Measurements from ENCODE around the gene NME1.

Gene NME1

DNA sequence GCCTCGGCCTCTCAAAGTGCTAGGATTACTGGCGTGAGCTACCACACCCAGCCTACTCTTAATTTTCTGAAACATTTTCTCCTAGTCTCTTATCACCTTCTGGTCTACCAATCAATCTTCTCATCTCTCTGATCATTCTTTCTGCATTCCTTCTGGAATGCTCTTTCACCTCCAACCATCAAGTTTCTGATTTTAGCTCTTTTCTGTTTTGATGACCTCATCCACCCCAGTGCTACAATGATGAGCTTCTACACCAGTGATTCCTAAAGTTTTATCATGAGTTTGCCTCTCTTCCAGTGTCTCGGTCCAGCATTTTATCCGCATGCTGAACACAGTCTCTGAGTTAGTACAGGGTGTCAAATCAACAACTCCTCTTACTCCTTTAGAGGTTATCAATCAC lies 44.4 kb downstream of the NME1 start:
- Histone ChIP-seq H3K36me3 (peaks cover 66% of the 10 kb centered on the region), H3K27me3 (no peaks in the 10 kb centered on the region), H3K9me3 (no peaks in the 10 kb centered on the region), H3K4me1 (no peaks in the 10 kb centered on the region), H3K4me3 (ENCODE audit: low read depth, low read length) (no peak overlapping the region)
- TF ChIP-seq, protein P1, sequence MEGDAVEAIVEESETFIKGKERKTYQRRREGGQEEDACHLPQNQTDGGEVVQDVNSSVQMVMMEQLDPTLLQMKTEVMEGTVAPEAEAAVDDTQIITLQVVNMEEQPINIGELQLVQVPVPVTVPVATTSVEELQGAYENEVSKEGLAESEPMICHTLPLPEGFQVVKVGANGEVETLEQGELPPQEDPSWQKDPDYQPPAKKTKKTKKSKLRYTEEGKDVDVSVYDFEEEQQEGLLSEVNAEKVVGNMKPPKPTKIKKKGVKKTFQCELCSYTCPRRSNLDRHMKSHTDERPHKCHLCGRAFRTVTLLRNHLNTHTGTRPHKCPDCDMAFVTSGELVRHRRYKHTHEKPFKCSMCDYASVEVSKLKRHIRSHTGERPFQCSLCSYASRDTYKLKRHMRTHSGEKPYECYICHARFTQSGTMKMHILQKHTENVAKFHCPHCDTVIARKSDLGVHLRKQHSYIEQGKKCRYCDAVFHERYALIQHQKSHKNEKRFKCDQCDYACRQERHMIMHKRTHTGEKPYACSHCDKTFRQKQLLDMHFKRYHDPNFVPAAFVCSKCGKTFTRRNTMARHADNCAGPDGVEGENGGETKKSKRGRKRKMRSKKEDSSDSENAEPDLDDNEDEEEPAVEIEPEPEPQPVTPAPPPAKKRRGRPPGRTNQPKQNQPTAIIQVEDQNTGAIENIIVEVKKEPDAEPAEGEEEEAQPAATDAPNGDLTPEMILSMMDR (IDR thresholded peaks at IDR 0.05; ENCODE audit: low read depth, low read length) = no peak
- DNase-seq = no peak

DNA sequence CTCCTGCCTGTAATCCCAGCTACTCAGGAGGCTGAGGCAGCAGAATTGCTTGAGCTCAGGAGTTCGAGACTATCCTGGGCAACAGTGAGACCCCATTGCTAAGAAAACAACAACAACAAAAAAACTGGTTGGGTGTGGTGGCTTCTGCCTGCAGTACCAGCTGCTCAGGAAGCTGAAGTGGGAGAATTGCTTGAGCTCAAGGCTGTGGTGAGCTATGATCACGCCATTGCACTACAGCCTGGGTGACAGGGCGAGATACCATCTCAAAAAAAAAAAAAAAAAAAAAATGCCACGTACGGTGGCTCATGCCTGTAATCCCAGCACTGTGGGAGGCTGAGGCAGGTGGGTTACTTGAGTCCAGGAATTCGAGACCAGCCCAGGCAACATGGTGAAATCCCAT lies 46.9 kb downstream of the NME1 start:
- no peak for DNase-seq
- H3K36me3 ChIP-seq = peaks cover 69% of the 10 kb centered on the region
- H3K27me3 ChIP-seq = no peaks in the 10 kb centered on the region
- H3K9me3 ChIP-seq = no peaks in the 10 kb centered on the region
- TF ChIP-seq, protein P1 (IDR thresholded peaks at IDR 0.05; ENCODE audit: low read depth, low read length) = no peak
- H3K4me1 ChIP-seq = no peaks in the 10 kb centered on the region
- H3K4me3 ChIP-seq (ENCODE audit: low read depth, low read length) = no peak overlapping the region

DNA sequence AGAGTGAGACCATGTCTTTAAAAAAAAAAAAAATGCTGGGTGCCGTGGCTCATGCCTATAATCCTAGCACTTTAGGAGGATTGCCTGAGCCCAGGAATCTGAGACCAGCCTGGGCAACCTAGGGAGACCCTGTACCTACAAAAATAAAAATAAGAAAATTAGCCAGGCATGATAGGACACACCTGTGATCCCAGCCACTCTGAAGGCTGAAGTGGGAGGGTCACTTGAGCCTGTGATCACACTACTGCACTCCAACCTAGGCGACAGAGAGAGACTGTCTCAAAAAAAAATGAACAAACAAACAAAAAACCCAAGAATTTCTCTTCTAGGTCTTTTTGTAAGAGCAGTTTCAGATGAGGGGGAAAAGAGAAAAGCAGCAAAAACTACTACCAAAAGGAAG lies 47.5 kb downstream of the NME1 start:
- Histone ChIP-seq H3K4me1 (no peaks in the 10 kb centered on the region), H3K27me3 (no peaks in the 10 kb centered on the region), H3K36me3 (peaks cover 69% of the 10 kb centered on the region), H3K4me3 (ENCODE audit: low read depth, low read length) (no peak overlapping the region), H3K9me3 (no peaks in the 10 kb centered on the region)
- TF ChIP-seq, protein P1 (IDR thresholded peaks at IDR 0.05; ENCODE audit: low read depth, low read length) = no peak
- DNase-seq = no peak

DNA sequence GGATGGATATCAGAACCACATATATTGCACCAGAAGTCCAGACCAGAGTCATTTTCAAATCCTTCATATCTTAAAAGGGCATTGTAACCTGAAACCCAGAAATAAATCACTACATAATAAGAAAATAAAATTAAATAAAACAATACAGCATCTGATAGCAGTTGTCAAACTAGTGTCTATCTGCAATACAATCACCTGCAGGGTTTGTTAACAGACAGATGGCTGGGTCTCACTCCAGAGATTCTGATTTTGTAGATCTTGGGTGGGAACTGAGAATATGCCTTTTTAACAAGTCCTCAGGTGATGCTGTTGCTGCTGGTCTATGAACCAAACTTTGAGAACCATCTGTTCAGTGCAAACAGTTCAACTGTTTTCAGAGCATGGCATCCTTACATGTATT lies 50.5 kb downstream of the NME1 start:
- Histone ChIP-seq H3K9me3 (no peaks in the 10 kb centered on the region), H3K4me1 (no peaks in the 10 kb centered on the region), H3K36me3 (peaks cover 75% of the 10 kb centered on the region), H3K4me3 (ENCODE audit: low read depth, low read length) (no peak overlapping the region), H3K27me3 (no peaks in the 10 kb centered on the region)
- DNase-seq = no peak
- TF ChIP-seq, protein P1 (IDR thresholded peaks at IDR 0.05; ENCODE audit: low read depth, low read length) = no peak

All from BE2C (cell line).